Nephron (organoid): Measurements from ENCODE around the gene CFAP206.

Source experiments
- H3K27ac Mint-ChIP-seq, 3 experiments: 2 replicates each; pipeline ENCODE4 v1.8.0; 2020; ENCODE audit warnings: mixed read lengths in 3 of 3, mild to moderate bottlenecking in 2 of 3, moderate library complexity in 1 of 3
- H3K27me3 Mint-ChIP-seq: 2 replicates; pipeline ENCODE4 v1.8.0; 2021; ENCODE audit warnings: low read depth, mild to moderate bottlenecking, moderate library complexity, mixed read lengths
- H3K36me3 Mint-ChIP-seq: 2 replicates; pipeline ENCODE4 v1.8.0; 2020; ENCODE audit warnings: low read depth, mixed read lengths
- H3K4me1 Mint-ChIP-seq: 2 replicates; pipeline ENCODE4 v1.8.0; 2020; ENCODE audit warnings: mixed read lengths
- H3K4me3 Mint-ChIP-seq, 3 experiments: 2 replicates each; pipeline ENCODE4 v1.8.0; 2020; ENCODE audit warnings: mild to moderate bottlenecking in 3 of 3, mixed read lengths in 3 of 3, moderate library complexity in 2 of 3
- H3K9me3 Mint-ChIP-seq: 2 replicates; pipeline ENCODE4 v1.8.0; 2020; ENCODE audit warnings: mixed read lengths
- CTCF ChIP-seq, 3 experiments: fragments of 200-600 bp; sonication (generic); IDR thresholded peaks; one replicate each; pipeline ENCODE4 v1.5.0; 2021; ENCODE audit warnings: antibody characterized with exemption in 3 of 3; ENCODE audit not compliant: unreplicated experiment in 3 of 3

The CFAP206 gene

DNA sequence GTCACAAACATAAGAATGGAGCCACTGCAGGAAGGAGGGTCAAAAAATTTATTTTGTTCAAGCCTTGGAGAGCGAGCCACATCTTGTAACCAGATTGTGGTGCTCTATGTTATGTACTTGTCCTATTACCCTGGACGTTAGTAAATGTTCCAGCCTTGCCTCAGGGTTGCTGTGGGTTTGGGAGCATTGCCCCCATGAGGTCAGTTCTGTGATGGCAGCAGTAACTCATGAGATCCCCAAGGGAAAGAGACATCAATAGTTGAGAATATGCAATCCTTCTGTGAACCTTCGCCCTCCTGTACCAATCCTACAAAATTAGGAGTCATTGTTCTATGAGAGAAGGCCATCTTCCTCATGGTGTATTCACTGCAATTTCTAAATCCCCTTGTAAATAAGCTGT is 16.4 kb upstream of the CFAP206 start:
- Mint-ChIP-seq H3K4me3 (no peak overlapping the region), H3K27ac (no peak overlapping the region), H3K9me3 (no peaks in the 10 kb centered on the region), H3K27me3 (no peaks in the 10 kb centered on the region), H3K4me1 (no peaks in the 10 kb centered on the region), H3K36me3 (no peaks in the 10 kb centered on the region)
- peak in 2 of 3 experiments; percentile 22 to 32 for TF ChIP-seq CTCF (IDR thresholded peaks at IDR 0.05; ENCODE audit: unreplicated experiment in 3 of 3)

DNA sequence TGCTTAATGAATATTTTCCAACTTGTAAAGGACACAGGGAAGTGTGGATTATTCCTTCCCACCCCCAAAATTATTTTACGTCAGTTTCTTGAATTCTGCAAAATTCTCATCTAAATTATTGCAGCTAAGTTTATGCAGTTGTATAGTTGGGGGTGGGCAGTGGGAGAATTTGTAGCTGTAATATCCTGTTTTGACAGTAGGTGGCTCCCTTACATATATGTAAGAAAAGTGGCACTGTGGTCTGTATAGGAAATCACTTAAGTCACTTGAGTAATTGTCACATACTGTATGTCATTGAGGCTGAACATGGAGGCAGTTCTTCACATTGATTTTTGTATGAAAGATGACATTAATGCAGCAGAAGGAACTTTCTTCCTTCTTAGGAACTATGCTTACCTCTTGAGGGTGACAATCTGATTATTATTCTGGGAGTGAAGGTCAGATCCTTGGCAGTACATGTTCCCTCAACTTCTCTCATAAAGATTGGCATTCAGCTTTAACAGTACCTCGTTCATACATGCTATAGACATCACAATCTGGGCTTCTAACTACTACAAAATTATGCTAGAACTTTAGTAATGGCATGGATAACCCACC is 14.6 kb upstream of the CFAP206 start:
- Mint-ChIP-seq H3K27me3 (no peaks in the 10 kb centered on the region), H3K27ac (no peak overlapping the region), H3K4me1 (no peaks in the 10 kb centered on the region), H3K36me3 (no peaks in the 10 kb centered on the region), H3K4me3 (no peak overlapping the region), H3K9me3 (no peaks in the 10 kb centered on the region)
- peak; percentile 72 to 83 (median 79) for TF ChIP-seq CTCF (IDR thresholded peaks at IDR 0.05; ENCODE audit: unreplicated experiment in 3 of 3)

GRCh38 chr6:87395431-87395830 is 12.3 kb upstream of the CFAP206 start:
- H3K4me3 Mint-ChIP-seq = no peak overlapping the region
- no peak for TF ChIP-seq CTCF (IDR thresholded peaks at IDR 0.05; ENCODE audit: unreplicated experiment in 3 of 3)
- H3K27ac Mint-ChIP-seq = no peak overlapping the region
- no peaks in the 10 kb centered on the region for H3K4me1 Mint-ChIP-seq
- no peaks in the 10 kb centered on the region for H3K27me3 Mint-ChIP-seq
- H3K9me3 Mint-ChIP-seq = no peaks in the 10 kb centered on the region
- H3K36me3 Mint-ChIP-seq = no peaks in the 10 kb centered on the region

- peaks cover 3% of the 10 kb centered on the region for H3K27me3 Mint-ChIP-seq
- no peak overlapping the region for H3K27ac Mint-ChIP-seq
- H3K4me3 Mint-ChIP-seq = no peak overlapping the region
- TF ChIP-seq CTCF (IDR thresholded peaks at IDR 0.05; ENCODE audit: unreplicated experiment in 3 of 3) = no peak
- H3K4me1 Mint-ChIP-seq = no peaks in the 10 kb centered on the region
- no peaks in the 10 kb centered on the region for H3K36me3 Mint-ChIP-seq
- no peaks in the 10 kb centered on the region for H3K9me3 Mint-ChIP-seq
These were observed 11.0 kb upstream of the CFAP206 start for GRCh38 chr6:87396595-87397392.

GRCh38 chr6:87397656-87398055 is 10.1 kb upstream of the CFAP206 start:
- Mint-ChIP-seq H3K4me3 (no peak overlapping the region), H3K27me3 (peaks cover 3% of the 10 kb centered on the region), H3K36me3 (no peaks in the 10 kb centered on the region), H3K27ac (no peak overlapping the region), H3K4me1 (no peaks in the 10 kb centered on the region), H3K9me3 (no peaks in the 10 kb centered on the region)
- no peak for TF ChIP-seq CTCF (IDR thresholded peaks at IDR 0.05; ENCODE audit: unreplicated experiment in 3 of 3)

DNA sequence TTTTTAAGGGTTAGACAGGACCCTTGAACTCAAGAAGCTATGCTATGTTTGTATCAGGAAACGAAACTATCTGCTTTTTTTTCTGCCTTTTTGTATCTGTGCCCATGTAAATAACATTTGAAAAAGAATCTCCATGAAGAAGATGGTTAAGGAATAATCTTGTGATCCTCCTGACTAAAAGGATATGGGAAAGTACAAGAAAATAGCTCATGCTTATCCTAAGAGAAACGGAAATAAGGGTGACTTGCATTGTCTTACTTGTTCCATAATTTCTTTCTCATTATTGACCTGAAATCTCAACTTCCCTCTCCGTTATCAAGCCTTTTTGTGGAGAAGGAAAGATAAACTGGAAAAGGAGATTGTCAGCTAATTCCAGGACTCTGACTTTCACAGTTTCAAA is 5.9 kb upstream of the CFAP206 start:
- peaks cover 3% of the 10 kb centered on the region for H3K27me3 Mint-ChIP-seq
- TF ChIP-seq CTCF (IDR thresholded peaks at IDR 0.05; ENCODE audit: unreplicated experiment in 3 of 3) = no peak
- H3K9me3 Mint-ChIP-seq = no peaks in the 10 kb centered on the region
- no peak overlapping the region for H3K4me3 Mint-ChIP-seq
- no peaks in the 10 kb centered on the region for H3K36me3 Mint-ChIP-seq
- H3K27ac Mint-ChIP-seq = no peak overlapping the region
- H3K4me1 Mint-ChIP-seq = no peaks in the 10 kb centered on the region
